GM18861 (cell line): Measurements from ENCODE around the gene PKD1L1.
"Not testable (repeated sequence)": the region's sequence is repeated elsewhere in the genome, so short reads cannot be mapped to it uniquely, and the experiment has no call there.

ENCODE experiments used
- ATAC-seq: cut with Tn5 transposase; IDR thresholded peaks from one replicate; pipeline ENCODE4 v1.9.1; 2021; ENCODE audit not compliant: unreplicated experiment

The PKD1L1 gene

DNA sequence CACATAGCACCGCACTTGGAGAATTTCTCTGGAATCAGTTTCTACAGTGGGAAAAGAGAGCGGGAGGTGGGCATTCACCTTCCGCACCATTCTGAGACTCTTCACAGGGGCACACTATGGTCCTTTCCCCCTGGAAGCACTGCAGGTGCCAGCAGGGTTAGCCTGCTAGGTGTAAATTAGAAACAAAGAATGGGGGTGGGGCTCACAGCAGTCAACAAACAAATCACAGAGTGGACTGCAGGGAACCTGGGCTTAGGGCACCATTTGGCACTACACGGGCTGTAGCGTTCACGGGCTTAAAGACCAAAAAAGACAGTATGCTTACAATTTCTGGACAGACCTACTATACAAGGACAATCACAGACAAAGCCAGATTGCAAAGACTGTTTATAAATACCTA lies 8.0 kb upstream of the PKD1L1 start:
- ATAC-seq, result no peak

DNA sequence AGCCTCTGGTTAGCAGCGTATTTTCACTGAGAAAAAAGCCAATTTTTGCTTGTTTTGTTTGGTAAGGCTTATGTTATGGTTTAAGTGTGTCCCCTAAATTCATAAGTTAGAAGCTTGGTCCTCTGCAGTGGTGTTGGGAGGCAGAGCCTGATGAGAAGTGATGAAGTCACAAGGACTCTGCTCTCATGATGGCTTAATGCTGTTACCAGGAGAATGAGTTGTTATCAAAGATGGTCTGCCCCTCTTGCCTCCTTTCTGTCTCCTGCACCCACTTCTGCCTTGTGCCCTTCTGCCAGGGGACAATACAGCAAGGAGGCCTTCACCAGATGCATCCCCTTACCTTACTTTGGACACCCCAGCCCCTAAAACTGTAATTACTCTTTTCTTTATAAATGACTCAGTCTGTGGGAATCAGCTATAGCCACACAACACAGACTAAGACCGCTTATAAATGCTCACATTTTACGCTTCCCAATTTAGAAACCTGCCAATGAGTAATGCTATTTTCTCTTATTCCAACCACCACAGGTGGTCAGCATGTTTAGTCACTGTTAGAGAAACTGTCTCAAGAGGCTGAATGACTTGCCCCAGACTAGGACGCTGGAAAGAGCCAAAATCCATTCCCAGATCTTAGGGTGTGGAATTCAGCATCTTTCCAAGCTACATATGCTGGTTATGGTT lies 6.1 kb upstream of the PKD1L1 start:
- ATAC-seq, result no peak

DNA sequence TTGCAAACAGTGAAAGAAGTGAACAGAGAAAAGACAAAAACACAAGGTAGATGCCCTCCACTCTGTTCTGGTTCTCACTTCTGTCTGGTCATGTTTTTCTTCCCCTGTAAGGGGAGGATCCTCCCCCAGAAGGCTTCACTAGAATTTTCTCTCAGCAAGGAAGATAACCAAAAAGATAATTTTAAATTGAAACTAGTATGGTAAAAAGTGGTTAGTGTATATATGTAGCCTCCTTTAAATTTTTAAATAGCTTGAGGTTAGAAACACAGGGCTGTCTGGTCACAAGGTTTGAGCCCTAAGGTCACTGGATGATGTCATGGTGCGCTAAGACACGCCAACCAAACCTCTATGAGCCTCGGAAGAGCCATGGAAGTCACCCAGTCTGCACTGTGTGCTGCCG lies 5.6 kb upstream of the PKD1L1 start:
- ATAC-seq, result no peak

DNA sequence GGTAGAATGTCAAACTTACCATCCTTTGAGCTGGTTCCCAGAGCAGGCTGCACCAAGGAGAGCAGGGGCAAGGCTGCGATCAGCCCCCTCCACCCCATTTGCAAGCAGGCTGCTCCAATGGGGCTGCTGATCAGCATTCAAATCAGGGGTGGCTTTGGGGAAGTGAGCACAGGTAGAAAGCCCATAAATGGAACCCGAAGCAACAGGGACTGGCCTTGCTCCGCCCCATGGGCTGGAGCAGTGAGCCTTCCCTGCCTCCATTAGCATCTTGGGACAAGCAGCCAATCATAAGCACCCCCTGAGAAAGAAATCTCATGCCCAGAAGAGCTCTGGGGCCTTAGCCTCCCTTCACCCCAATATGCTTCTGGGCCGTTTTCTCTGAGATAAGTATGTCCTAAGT lies 4.0 kb upstream of the PKD1L1 start:
- no peak for ATAC-seq

DNA sequence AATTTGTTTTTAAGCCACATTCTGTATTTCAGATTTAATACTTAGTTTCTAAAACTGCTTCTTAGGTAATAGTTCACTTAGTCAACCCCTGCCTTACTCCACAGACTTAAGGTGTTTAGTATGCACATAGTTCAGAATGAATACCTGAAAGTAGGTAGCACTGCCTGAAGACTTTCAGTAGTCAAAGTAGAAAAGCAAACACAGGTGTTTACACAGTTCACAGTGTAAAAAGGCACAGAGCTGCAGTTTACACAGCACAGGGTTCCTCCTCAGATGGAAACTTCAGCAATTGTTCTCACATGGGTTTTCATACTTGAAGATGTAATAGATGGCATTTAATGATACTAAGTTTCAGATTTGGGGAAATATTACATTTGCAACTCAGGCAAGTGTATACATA lies 3.1 kb upstream of the PKD1L1 start:
- ATAC-seq, result no peak

DNA sequence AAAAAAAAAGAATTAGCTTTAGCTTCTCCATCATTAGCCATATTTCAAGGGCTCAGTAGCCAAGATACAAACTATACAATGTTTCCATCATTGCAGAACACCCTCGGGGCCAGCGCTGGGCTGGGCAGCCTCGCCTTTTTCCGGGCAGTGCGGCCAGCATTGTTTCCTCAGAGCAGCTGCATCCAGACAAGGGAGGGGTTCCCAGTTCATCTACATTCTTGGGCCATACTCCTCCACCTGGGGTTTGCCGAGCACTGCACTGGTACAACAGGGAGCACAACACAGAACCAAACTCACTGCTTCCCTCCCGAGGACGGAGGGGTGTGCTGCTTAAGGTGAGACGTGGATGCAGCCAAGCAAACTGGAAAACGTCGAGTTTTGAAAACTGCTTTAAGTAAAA lies 2.4 kb upstream of the PKD1L1 start:
- no peak for ATAC-seq

DNA sequence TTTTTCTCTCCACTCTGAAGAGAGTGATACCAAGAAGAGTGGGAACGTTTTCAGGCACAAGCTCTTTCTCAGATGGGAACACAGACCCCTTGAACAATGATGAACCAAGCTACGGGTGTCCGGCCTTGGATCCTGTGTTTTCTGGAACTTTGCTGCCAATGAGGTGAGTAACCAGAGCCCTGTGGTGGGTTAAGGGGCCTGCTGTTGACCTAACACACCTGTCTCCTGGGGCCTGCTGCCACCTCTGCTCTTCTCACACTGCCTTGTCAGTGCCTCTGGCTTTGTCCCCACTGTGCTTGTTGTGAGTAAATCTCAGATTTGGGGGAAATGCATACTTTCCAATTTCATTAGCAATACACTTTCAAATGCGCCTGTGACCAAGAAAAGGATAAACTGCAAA lies 1.4 kb upstream of the PKD1L1 start:
- ATAC-seq, result no peak

DNA sequence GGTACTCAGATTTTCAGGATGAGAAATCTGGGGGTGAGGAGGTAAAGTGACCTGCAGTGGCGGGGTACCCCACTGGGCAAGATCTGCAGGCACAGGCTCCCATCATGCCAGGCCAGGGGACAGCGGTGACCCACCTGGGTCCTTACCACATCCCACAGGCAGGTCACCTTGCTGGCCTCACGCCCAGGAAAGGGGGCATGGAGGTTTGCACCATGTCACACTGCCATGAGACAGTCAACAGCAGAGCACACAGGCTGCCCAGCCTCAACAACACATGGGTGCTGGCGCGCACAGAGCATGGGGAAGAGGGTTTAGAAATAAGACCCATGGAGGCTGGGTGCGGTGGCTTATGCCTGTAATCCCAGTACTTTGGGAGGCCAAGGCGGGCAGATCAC lies 914 bp downstream of the PKD1L1 start:
- no peak for ATAC-seq

DNA sequence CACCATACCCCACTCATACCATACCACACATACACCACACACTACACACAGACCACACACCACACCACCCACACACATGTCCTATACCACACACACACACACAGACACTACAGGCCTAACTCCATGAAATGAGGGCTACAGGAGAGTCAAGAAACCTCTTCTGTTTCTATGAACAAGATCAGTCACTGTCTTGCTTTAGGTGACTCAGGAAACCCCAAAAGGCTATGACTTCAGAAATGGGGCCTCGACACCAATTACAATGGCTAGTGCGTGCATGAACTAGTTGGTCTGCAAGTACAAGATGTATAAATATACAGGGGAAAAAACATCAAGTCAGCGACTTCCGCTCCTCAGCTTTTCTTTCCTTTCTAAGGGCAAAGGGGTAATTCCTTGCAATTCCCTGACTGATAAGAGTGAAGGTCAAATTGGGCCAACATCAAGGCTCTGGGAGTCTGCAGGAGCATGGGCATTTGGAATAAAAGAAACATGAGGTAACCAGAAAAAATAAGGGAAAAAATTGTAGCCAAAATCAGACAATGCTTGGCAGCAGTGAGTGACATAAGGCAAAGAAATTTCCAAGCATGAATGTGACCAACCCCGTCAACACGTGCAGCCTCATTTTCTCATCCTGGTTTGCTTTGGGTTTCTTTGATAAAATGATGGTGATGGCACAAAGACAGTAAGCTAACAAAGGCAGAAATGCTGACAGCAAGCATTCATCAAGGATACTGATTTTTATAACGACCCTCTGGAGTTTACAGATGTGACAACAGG lies 1.5 kb downstream of the PKD1L1 start:
- ATAC-seq, result no peak

DNA sequence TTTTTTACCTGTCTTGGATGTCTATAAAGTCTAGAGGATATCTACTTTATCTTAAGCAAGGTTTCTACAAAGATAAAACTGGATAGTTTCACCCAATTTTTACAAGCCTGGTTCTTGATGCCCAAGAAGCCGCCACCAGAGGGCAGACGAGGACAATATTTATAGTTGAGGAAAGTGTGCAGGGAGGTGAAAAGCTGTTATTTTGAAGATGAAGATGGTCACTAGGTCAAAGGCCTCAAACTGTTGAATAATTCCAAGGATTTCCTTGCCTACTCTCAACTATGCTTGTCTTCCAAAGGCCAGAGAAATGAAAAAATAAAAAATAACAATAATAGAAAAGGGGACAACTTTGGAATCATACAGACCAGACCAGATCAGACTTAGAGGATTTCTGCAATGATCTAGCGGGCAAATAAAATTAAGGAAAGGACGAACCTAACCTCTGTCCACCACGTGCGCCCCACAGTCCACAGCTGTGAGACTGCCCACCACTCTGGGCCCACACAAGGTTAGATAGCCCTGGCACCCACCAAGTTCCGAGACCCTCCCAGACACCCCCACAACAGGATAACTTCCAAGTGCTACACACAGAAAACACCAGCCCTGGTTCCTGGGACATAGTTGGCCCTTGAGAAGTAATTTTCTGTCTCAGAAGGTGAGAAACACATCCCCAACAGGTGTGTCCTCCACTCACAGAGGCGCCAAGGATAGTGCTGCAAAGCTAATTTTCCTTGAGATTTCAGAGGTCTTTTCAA lies 2.8 kb downstream of the PKD1L1 start:
- no peak for ATAC-seq

DNA sequence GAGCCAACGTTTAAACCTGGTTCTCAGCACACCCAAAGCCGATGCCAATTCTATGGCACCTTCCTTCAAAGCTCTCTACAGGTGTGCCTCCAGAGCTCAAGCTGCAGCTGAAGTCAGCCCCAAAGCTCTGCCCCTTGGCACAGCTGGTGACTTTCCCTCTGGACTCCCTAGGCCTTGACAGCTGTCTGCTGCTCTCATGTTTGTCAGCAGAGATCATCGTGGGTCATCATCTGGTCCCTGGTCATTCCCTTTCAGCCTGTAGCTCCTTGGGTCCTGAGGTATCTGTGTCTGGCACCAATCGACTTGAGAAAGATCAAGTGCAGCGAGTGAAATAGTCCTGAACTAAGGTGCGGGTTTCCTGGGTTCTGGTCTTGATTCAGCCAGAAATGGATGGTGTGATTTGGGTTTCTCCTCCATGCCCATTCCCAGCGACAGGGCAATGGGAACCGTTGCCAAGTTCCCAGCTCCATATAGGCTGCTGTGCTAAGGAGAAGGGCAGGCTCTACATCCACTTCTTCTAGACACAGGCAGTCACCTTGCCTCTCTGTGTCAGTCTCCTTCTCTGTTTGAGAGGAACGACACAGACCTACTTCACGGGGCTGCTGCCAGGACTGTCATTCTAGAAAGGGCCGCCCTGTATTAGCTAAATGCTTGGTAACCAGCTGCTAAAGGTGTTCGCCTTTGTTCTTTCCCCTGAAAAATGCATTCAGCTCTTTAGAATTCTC lies 3.6 kb downstream of the PKD1L1 start:
- no peak for ATAC-seq

DNA sequence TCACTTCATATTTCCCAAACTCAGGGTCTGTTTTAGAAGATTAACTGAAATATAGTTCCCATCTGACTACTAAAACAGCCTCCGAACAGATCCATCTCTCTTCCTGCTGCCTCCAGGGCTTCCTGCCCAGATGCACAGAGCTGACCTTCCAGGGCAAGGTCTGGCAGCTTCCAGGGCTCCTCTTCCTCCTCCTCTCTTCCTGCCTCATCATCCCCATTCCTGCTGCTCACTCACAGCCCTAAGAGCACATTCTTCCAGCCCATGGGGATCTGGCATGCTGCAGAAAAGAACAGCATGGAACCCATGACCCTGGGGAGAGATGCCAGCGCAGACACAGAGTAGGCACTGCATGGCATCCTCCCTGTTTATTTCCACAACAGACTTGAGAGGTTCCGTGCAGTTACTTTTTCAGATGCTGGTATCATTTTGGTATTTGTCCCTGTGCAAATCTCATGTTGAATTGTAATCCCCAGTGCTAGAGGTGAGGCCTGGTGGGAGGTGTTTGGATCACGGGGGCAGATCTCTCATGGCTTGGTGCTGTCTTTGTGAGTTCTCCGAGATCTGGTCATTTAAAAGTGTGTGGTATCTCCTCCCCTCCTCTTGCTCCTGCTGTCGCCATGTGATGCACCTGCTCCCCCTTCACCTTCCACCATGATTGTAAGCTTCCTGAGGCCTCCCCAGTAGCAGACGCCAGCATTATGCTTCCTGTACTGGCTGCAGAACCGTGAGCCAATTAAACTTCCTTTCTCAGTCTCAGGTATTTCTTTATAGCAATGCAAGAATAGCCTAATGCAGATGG lies 4.4 kb downstream of the PKD1L1 start:
- no peak for ATAC-seq

DNA sequence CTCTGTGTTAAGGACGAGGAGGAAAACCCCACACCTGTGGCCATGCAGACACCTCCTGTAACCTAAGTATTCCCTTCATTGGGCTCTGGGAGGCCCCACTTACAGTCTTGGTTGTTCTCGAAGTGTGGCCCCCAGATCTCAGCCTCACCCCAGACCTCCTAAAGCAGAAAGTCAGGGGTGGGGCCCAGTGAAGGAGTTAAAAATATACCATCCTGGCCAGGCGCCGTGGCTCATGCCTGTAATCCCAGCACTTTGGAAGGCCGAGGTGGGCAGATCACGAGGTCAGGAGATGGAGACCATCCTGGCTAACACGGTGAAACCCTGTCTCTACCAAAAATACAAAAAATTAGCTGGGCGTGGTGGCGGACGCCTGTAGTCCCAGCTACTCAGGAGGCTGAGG lies 5.6 kb downstream of the PKD1L1 start:
- not testable (repeated sequence) for ATAC-seq

DNA sequence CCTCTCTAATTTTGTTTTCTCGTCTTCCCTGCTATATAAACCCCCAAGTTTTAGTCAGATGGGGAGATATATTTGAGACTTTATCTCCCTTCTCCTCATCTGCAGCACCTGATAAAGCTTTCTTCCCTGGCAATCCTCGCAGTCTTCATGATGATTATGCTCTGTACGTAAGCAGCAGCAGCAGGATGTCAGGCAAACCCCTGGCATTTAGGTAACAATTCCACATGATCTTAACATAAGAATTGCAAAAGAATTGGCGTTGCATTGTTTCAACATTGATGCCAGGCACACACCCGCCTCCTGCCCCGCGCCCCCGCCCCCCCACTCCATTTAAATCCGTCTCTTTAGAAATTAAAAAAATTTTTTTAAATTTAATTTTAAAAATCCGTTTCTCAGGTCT lies 6.1 kb downstream of the PKD1L1 start:
- no peak for ATAC-seq

DNA sequence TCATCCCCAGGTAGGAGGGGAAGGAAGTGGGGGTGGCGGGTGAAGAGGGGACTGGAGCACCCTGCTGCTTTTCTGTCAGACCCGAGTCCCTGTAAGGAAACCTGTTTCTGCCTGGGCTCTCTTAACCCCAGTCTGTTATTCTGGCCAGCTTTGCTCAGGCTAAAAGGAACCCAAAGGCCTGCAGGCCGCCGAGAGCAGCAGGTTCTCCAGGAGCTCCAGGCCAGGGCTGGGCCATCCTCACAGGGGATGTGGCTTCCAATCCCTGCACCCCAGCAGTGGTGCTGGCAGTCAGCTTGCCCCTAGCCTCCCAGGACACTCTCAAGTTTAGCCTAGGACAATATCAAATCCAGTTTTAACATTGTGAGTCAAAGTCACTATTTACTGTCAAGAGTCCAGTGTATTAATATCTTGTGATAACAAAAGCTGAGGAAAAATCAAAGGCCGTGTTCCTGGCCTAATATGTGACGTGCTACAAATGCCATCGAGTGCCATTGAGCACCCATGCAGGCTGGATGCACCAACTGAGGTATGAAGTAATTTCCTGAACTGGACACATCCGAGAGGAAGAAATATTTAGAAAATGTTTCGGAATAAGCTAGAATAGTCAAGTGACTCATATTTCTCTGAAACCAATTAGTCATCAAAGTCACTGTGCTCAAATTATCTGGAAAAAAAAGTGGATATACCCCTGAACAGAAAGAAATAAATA lies 7.0 kb downstream of the PKD1L1 start:
- no peak for ATAC-seq

DNA sequence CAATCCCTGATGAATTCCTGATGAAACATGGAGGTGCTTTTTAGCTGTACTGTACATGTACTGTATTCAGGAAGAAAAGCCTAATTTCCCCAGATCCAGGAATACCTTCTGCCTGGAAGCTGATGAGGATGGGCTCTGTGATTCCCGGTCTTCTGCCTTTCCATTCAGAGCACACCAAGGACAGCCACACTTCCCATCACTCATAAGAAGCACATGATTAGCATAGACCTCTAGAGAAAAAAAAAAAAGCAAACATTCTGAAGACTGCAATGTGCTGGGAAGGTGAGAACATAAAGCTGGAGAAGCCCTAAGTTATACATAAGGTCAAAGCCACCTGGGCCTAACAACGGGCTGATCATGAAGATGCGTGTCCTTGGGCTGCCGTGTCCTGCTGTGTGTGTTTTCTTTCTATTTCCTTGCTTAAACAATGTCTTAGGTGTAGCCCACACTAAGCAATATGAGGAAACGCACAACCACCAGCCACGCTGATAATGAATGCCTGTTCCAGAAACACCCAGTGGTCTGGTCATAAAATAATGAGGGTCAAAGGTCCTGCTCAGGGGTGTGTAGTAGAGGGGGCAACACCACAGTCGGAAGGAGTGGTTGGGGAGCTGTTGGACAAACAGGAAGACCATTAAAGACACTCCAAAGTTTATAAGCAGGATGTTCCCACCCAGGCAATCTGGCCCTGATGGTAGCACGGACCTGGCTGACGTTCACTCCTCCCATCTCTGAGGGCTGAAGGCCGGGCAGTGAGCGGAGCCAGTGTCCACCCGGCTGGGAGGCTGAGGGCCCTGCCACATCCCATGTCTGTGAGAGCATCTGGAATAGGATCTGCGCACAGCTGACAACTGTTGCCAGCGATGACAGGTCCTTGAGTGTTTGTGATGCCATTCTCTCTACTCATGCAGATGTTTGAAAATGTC lies 7.9 kb downstream of the PKD1L1 start:
- ATAC-seq, result no peak

DNA sequence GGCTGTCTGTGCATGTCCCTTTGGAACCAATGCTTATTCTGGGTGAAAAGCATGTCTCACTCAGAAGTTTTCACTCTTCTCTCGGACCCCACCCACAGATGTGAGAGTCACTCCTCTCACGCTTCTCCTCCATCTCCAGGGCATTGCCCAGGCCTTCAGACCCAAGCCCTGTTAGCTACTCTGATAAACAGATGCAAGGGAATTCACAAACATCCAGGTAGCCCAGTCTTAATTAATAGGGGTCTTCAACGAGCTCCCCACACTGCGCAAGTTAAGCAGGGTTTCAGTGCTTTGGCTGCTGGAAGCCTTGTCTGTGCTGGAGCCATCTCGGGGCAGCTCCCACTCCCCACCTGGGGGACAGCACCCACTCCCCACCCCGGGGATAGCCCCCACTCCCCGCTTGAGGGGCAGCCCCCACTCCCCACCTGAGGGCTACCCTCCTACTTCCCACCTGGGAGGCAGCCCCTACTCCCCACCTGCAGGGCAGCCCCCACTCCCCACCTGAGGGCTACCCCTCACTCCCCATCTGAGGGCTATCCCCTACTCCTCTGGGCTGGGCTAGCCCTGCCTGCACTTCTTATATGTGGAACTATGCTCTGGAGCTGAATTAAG lies 8.7 kb downstream of the PKD1L1 start:
- ATAC-seq, result no peak

DNA sequence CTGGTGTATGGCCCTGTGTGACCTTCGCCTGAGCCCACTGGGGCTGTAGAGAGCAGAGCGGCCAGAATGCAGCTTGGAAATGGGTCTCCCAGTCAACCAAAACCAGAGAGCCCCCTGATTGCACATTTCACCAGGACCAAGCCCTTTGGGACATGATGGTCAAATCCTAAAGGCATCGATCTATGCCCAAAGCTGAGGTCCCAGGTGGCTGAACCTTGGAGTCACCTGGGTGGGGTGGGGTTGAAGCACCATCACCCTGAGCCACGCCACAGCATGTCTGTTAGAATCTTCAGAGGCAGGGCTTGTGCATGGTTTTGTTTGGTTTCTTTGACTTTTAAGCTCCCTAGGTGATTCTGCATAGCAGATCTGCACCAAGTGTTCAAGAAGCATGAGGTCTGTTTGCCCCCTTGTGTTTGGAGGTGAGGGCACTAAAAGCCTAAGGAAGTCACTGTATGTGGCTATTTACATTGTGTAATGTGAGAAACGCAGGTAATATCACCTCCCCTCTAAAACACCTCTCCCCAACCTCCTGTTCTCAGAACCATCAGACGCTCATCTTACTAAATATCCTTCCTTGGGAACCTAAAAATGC lies 9.6 kb downstream of the PKD1L1 start:
- no peak for ATAC-seq
